Measurements from ENCODE around the gene SDHAF2. TPM values are rescaled to one million over a fixed set of nuclear protein-coding genes. Genes with fewer than 3 reads are reported as not detected.

Gene SDHAF2
- total RNA-seq, 1 experiment from 2014 or later, result 90.4 TPM

DNA sequence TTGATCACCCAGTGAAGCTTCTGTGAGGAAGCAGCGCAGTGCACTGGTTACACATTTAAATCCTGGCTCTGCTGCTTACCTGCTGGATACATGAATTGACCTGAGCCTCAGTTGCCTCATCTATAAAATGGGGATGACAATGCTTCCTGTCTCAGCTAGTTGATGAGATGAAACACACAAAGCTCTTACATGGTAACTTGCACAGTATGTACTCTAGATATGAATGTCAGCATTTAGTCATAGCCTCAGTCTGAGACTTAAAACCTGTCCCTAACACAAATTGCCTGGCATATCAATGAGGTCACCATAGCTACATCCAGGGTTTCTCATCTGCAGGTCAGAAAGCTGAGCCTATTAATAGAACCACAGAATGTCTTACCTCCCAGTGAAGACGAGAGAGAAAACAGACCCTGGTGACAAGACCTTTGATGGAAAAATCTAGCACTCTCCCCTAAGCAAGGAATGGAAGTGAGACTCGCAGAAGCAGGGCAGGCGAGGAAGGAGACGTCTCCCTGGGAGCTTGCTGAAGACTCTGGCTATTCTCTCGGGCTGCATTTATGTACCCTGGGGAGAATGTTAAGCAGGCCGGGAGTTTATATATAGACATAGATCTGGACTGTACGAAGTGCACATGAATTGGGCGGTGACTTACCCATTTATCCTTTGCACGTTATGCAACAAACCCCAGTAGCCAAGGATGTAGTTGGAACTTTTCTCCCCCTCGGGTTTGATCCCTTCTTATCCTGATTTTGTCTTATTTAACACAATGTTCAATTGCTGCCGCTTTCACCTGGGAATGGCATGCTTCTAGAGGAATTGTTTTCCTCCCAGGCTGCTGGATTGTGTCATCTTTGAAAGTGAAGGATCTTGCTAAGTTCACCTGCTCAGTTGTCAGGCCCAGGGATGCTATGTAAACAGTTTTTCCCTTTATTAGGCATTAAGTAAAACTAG, 18.0 kb downstream of the SDHAF2 start:
- ChIA-PET POLR2A (ENCODE audit: unreplicated experiment) (no interaction called here), CTCF (interaction anchor here (0.6 kb wide), 1 partner anchor 24 kb away, joined by 12 read pairs; no protein-coding TSS in a partner anchor)
- H2AFZ ChIP-seq (ENCODE audit: low read length), result no peak overlapping the region
- intact Hi-C loops (cut with micrococcal nuclease), result loop anchor here (2.0 kb wide), 3 partner anchors 29 to 181 kb away; no protein-coding TSS in a partner anchor
- DNase-seq (no peak), ATAC-seq (no peak)
- H3K79me2 ChIP-seq (ENCODE audit: low read length), result peaks cover 9% of the 10 kb centered on the region; the same call in 1 of the 2 replicates
- H3K9me3 ChIP-seq (ENCODE audit: low read length), result no peaks in the 10 kb centered on the region
- H3K36me3 ChIP-seq (ENCODE audit: low read depth, low read length), result peaks cover 43% of the 10 kb centered on the region
- no peaks in the 10 kb centered on the region for H3K9me2 ChIP-seq (replicated peaks; ENCODE audit: low read length)
- no peaks in the 10 kb centered on the region for H3K27me3 ChIP-seq (ENCODE audit: low read length)
- H3K4me2 ChIP-seq (ENCODE audit: low read length), result no peak overlapping the region
- H3K27ac ChIP-seq (ENCODE audit: low read length), result no peak overlapping the region
- TF ChIP-seq EZH2 (IDR thresholded peaks at IDR 0.05; ENCODE audit: low read length, unreplicated experiment), result no peak
- no peak for TF ChIP-seq EZH2phosphoT487 (IDR thresholded peaks at IDR 0.05; ENCODE audit: borderline replicate concordance, low read length)
- TF ChIP-seq CTCF (conservative IDR thresholded peaks at IDR 0.05; ENCODE audit: low read depth, low read length), result no peak
- H3K4me1 ChIP-seq (ENCODE audit: insufficient read depth, low read length), result 0 out of 2 replicates have a peak, but pooled peaks cover 3% of the 10 kb centered on the region
- no peak overlapping the region for H3K4me3 ChIP-seq (ENCODE audit: low read length)
- H3K9ac ChIP-seq (ENCODE audit: low read length), result no peak overlapping the region
- peaks cover 9% of the 10 kb centered on the region for H3F3A ChIP-seq (ENCODE audit: low read length, unreplicated experiment)
- no TSS peak for BruUV-seq (replicated peaks)
- H4K20me1 ChIP-seq (ENCODE audit: low read length), result no peaks in the 10 kb centered on the region

DNA sequence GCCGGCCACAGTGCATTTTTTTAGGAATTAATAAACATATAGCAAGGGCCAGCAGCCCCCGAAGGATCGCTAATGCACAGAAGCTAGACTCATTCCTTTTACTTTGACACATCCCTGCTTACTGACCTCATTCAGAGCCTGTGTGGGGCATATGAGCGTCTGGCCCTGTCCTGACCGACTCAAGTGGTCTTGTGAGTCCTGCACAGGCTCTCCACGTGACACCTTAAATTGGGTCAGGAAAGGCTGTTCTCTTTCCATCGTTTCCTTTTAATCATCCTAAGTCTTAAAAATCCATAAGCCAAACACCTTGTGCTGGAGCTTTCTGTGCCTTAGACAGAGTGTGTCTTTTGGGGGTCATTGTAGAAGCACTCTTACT, 18.6 kb downstream of the SDHAF2 start:
- Histone ChIP-seq H3K27me3 (ENCODE audit: low read length) (no peaks in the 10 kb centered on the region), H3K4me2 (ENCODE audit: low read length) (no peak overlapping the region), H4K20me1 (ENCODE audit: low read length) (no peaks in the 10 kb centered on the region), H3K9ac (ENCODE audit: low read length) (no peak overlapping the region), H3K36me3 (ENCODE audit: low read depth, low read length) (peaks cover 43% of the 10 kb centered on the region), H3K4me1 (ENCODE audit: insufficient read depth, low read length) (0 out of 2 replicates have a peak, but pooled peaks cover 3% of the 10 kb centered on the region), H3K4me3 (ENCODE audit: low read length) (no peak overlapping the region), H3K79me2 (ENCODE audit: low read length) (peaks cover 4% of the 10 kb centered on the region; the same call in 1 of the 2 replicates), H3K9me2 (replicated peaks; ENCODE audit: low read length) (no peaks in the 10 kb centered on the region), H3K9me3 (ENCODE audit: low read length) (no peaks in the 10 kb centered on the region), H3F3A (ENCODE audit: low read length, unreplicated experiment) (peaks cover 9% of the 10 kb centered on the region), H3K27ac (ENCODE audit: low read length) (no peak overlapping the region), H2AFZ (ENCODE audit: low read length) (no peak overlapping the region)
- ATAC-seq (no peak), DNase-seq (no peak)
- TF ChIP-seq CTCF (conservative IDR thresholded peaks at IDR 0.05; ENCODE audit: low read depth, low read length) (no peak), EZH2phosphoT487 (IDR thresholded peaks at IDR 0.05; ENCODE audit: borderline replicate concordance, low read length) (no peak), EZH2 (IDR thresholded peaks at IDR 0.05; ENCODE audit: low read length, unreplicated experiment) (no peak)
- no TSS peak for BruUV-seq (replicated peaks)
- POLR2A ChIA-PET (ENCODE audit: unreplicated experiment), result no interaction called here
- intact Hi-C loops (cut with micrococcal nuclease), result no loop called here
- CTCF ChIA-PET, result no interaction called here

- H4K20me1 ChIP-seq (ENCODE audit: low read length), result no peaks in the 10 kb centered on the region
- peaks cover 17% of the 10 kb centered on the region for H3K36me3 ChIP-seq (ENCODE audit: low read depth, low read length)
- H2AFZ ChIP-seq (ENCODE audit: low read length), result no peak overlapping the region
- no peak overlapping the region for H3K9ac ChIP-seq (ENCODE audit: low read length)
- intact Hi-C loops (cut with micrococcal nuclease), result no loop called here
- CTCF ChIA-PET, result no interaction called here
- no peaks in the 10 kb centered on the region for H3K9me3 ChIP-seq (ENCODE audit: low read length)
- POLR2A ChIA-PET (ENCODE audit: unreplicated experiment), result no interaction called here
- no peaks in the 10 kb centered on the region for H3K9me2 ChIP-seq (replicated peaks; ENCODE audit: low read length)
- no peaks in the 10 kb centered on the region for H3K27me3 ChIP-seq (ENCODE audit: low read length)
- ATAC-seq, result no peak
- H3K27ac ChIP-seq (ENCODE audit: low read length), result no peak overlapping the region
- no peak for TF ChIP-seq CTCF (conservative IDR thresholded peaks at IDR 0.05; ENCODE audit: low read depth, low read length)
- no peak for TF ChIP-seq EZH2 (IDR thresholded peaks at IDR 0.05; ENCODE audit: low read length, unreplicated experiment)
- no peak for TF ChIP-seq EZH2phosphoT487 (IDR thresholded peaks at IDR 0.05; ENCODE audit: borderline replicate concordance, low read length)
- no peaks in the 10 kb centered on the region for H3F3A ChIP-seq (ENCODE audit: low read length, unreplicated experiment)
- no peak overlapping the region for H3K4me2 ChIP-seq (ENCODE audit: low read length)
- DNase-seq, result no peak
- no peaks in the 10 kb centered on the region for H3K79me2 ChIP-seq (ENCODE audit: low read length)
- no peak overlapping the region for H3K4me3 ChIP-seq (ENCODE audit: low read length)
- H3K4me1 ChIP-seq (ENCODE audit: insufficient read depth, low read length), result no peaks in the 10 kb centered on the region
- no TSS peak for BruUV-seq (replicated peaks)
These were observed 22.9 kb downstream of the SDHAF2 start for GRCh38 chr11:61452825-61453224.

Measured in PC-3 (cell line).